ENCODE results near the gene FILIP1.

The FILIP1 gene

GRCh38 chr6:75285283-75285639 is 208.3 kb downstream of the FILIP1 start:
- peak in 1 of 2 donors; percentile 44 for DNase-seq

DNA sequence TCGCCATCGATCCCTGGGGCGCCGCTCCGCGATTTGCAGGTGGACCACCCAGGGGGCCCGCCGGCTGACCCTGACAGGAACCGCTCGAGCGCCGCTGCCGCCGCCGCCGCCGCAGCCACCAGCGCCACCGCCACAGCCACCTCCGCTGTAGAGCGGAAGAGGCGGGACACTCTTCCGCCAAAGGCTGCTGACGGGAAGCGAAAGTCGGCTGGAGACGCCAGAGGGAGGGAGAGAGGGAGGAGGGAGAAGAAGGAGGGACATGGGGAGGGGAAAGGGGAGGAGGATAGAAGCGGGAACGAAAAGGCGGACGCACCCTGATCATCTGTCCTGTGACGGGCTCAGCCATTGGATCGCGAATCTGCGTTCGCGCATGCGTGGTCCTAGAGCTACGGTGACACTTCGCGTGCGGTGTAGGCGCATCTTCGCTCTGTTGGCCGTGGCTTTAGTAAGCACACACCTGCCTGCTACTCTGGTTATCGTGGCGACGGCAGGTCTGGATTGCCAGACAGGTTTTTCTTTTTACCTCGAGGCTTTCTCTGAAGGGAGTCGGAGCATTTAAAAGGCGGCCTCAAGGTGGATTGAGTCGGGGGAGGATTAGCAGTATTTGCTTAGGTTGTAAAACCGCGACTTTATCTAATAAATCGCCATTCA is 208.8 kb downstream of the FILIP1 start, which contains the start of gene TMEM30A:
Gene TMEM30A, minus strand, starts transcription at position 161 of the 651 bp plus-strand sequence. Its CDS starts 154 bp downstream, at position 7.
- peak; percentile 96 to 100 for DNase-seq

DNA sequence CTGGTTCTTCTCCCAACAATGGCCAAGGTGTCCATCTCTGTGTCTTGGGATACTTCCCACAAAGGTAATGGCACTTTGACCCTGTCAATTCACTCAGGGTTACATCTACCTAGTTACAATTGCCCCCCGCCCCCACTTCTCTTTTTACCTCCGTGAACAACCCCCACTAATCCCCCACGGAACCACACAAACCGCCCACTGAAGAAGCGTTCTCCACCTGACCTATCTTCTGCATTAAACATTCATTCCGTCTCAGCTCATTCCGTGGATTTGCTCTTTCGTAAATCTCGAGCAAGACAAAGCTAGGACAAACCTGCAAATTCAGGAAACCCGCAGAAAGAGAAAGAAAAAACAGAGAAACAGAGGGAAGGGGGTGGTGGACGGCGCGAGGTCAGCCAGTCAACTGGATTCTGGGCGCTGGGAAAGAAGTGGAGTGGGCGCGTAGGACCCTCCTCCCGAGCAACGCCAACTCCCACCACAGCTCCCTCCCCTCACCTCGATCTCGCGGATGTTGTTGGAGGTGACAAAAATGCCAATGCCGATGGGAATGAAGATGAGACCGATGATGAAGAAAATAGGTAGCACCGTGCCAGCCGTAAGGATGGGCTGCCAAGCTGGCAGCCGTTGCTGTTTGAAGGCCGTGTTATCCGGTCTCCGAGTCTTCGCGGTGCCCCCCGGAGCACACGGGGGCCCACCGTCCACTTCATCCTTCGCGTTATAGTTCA is 209.5 kb downstream of the FILIP1 start:
- DNase-seq = no peak

DNA sequence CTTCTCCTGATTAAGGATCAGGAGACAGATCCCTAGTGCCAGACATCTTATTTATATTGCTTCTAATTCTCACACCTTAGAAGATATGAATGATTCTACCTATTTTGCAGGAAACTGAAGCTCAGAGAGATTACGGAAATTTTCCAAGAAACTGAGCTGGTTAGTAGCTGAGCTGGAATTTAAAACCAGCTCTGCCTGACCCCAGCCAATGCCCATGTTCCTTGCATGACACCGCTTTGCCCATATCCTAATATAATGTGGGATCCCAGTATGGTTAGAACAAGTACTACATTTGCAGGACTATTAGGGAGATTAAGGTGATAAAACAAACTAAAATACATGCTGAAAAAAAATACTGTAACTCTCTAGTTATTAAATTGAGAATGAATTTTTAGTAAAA is 210.9 kb downstream of the FILIP1 start:
- DNase-seq = no peak

- DNase-seq = no peak
Observed at GRCh38 chr6:75281653-75282052, 211.9 kb downstream of the FILIP1 start.

DNA sequence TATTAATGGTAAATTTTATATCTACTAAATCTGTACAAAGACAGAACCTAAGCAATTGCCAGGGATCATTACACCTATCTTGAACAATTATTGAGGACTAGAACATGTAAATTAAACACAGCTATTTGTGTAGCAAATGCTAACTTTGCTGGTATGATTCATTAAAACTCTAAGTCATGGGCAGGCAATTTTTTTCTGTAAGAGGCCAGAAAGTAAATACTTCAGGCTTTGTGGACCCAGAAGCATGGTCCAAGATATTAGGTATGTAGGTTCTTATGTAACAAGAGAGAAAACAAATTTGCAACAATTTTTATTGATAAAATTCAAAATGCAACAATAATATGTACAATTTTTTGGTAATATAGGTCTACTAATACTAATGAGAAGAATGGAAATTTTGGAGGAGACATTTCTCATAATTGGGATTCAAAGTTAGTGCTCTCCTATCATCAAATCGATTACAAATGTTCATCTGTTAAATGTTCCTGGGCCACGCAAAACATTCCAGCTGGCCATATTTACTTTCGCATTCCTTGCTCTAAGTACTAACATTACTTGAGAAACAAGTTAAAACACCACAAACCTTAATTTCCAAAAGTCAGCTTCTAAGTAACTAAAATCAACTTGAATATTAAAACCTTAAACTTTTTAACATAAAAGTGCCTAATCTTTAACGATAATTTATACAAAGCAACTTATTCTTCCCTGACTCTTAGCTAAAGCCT is 213.3 kb downstream of the FILIP1 start:
- no peak for DNase-seq

DNA sequence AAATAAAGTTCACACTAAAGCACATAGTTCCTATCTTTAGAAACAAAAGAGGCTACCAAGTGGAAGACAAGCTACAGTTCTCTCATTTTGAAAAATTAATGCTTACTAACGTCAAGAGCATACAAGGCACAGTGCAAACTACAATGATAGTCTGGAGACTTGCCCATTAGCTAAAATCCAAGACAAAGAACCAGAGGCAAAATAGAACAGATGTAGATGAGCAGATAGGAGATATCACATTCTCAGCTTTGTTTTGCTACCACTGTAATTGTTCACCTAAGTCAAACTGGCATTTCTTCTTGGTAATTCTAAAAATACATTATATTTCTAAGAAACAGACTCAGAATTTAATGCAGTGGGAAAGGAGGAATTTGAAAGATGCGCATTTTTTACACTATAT is 214.2 kb downstream of the FILIP1 start:
- no peak for DNase-seq

GRCh38 chr6:75278474-75279077 is 215.0 kb downstream of the FILIP1 start:
- no peak for DNase-seq

DNA sequence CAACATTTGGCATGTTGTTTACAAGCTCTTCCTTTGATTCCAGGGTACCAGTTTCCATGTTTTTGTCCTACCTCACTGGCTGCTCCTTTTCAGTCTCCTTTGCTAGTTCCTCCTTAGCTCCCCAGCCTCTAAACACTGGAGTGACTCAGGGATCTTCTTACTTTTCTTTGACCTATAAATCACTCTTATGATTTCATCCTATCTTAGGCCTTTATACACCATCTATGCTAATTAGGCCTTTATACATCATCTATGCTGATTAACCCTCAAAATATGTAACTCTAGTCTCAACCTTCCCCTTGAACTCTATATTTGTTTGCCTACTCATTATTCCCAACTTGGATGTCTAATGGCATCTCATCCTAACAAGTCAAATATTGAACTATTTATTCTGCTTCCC is 218.5 kb downstream of the FILIP1 start:
- no peak for DNase-seq

DNA sequence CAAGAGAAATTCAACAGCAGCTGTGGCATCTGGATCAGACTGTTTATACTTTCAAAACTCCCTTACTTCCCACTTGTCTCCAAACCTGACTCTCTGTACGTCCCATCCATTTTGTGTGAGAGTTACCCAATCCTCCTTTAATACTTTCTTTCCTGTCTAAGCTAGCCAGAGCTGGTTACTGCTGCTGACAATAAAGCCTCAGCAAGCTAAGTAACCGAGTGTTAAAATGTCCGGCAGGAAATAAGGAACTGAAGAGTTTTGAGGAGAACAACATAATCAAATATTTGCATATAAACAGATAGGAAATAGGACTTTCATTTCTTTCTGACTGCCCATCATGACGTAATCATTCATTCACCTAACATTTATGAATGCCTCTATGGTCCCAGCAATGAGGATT is 220.6 kb downstream of the FILIP1 start:
- DNase-seq = no peak

DNA sequence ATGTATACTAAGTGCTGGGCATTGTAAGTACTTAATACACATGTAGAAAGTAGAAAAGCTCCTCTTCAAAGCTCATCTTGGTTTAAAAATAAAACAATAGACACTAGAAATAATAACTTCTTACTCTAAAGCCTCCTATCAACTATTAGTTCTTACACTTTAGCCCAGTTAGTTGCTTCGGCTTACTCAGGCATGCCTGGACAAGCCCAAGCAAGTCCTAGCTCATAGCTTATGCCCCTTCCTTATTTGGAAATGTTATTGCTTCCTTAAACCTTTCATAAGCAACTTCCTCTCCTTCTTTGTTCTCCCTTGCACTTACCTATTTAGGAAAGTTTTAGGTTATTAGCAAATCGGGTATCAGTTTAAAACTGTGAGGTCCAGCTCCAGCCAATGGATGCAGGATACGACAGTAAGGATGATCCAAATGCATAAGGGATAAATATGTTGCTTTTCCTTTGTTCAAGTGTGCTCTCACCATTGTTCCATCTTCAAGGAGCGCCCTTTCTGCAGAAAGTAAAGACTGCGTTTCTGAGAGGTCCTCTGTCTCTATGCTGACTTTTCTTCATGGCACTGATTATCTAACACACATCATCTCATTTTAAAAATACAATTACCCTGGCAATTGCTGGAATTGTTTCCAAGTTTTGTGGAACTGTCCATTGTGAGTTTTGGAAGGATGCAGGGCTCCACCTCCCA is 221.3 kb downstream of the FILIP1 start:
- no peak for DNase-seq

GRCh38 chr6:75268988-75269354 is 224.6 kb downstream of the FILIP1 start:
- DNase-seq = no peak

DNA sequence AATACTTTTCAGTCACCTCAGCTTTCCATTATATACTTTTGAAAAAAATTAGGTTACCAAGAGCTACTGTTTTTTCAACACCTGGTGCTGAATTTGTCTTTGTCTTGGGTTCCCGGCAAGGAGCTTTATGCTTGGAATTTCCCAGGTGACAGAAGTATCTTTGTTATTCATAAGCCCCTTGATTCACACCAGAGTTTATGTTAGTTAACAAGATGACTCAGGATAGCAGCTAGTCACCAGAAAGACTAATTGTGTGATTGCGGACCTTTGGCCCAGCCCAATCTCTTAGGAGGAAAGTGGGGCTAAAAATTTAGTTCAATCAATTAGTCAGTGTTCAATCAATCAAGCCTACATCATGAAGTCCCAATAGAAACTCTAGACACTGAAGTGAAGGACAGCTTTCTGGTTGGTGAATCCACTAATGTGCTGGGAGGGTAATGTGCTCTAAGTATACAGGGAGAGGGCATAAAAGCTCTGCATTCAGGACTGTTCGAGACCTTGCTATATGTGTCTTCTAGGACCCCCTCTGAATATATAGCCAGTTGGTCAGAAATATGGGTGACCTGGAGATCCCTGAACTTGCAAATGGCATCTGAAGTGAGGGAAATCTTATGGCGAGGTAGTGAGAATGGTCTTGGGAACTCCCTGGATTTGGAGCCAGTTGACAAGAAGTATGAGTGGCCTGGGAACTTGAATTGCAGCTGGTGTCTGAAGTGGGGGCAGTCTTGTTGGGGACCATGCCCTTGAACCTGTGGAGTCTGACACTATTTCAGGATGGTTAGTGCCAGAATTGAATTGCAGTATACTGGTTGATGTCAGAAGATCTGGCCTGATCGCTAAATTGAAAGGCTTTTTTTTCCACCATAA is 225.2 kb downstream of the FILIP1 start:
- DNase-seq = no peak

- no peak for DNase-seq
Observed at GRCh38 chr6:75267461-75267860, 226.1 kb downstream of the FILIP1 start.

GRCh38 chr6:75266716-75267291 is 226.8 kb downstream of the FILIP1 start:
- DNase-seq = peak in 1 of 2 donors; percentile 64

DNA sequence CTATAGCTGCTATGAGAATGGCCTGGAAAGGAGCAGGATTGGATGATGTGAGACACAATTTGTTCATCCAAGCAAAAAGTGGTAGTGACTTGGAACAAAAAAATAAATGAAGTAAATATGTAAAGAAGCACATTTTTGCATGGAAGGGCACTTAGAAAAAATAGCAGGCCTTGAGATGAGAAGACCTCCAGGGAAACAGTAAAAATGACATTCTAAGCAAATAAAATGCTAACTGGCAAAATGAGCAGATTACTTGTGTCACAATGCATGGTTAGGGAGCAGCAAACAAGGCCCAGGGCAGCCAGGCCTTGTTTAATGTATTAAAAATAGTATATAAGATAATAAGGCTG is 230.2 kb downstream of the FILIP1 start:
- DNase-seq = no peak

DNA sequence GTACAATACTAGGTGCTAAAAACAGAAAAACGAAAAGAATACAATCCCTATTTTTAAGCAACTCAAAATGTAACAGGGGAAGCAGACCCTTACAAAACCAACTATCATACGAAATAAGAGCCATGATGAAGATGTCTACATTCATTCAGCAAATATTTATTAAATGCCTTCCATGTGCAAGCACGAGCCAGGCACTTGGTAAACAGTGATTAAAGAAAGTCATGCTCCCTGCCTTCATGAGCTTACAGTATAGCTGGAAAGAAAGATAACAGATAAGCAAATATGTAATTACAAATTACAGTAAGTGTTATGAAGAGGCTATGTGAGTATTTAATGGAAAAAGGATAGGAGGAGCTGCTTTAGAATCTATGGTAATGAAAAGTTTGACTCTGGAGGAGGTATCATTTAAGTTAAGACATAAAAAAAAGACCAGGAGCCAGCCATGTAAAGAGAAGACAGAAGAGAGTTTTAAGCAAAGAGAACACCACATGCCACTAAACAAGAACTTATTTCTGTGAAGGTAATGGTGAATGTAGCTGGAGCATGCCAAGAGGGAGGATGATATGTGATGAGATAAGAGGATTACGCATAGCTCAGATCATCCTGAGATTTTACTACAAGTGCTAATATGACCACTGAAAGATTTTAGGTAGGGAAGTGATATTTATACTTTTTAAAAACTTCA is 230.7 kb downstream of the FILIP1 start:
- DNase-seq = no peak

- DNase-seq = no peak
Observed at GRCh38 chr6:75261299-75261698, 232.3 kb downstream of the FILIP1 start.

DNA sequence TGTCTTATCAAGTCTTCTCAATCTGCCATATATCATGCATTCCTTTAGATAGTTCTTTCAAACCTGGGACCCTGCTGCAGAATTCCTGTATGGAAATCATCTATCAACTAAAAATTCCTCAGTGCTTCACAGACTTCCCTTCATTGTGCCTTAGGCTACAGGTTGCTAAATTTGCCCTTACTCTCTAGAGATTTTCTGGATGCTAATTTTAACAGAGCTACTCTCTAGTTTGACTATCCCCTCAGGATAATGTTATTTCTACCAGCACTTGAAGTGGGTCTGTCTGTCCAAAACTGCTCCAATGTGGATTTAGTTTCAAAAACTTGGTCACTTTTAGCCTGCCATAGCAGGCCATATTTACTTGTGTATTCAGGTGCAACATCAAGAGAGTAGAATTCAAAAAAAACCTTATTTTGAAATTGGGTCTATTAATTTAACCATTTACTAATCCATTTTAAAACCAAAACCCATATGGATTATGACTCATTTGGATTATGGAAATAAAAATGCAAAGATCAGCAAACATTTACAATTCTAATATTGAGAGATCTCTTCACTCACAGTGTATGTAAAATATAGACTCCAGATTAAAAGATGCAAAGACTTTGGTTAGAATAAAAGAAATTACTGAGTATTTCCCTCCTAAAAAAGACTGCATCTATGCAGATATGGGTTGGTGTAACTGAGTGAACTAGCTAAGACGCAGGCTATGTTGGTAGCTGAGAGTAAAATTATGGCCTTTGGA is 236.1 kb downstream of the FILIP1 start:
- DNase-seq = no peak

DNA sequence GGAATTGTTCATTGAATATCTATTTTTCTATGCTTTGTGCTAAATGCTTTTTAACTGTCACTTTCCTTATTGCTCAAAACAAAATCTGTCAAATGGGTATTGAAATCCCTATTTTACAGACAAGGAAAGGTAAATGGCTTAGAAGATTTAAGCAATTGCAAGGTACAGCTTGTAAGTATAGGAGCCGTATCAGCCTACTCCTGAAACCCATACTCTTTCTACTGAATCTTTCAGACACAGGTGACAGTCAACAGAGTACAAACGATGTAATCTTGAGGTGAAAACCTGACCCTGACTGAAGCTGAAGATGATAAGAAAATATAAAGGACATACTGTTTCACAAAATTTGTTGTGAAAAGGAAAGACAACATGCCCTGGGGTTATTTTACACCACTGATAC is 243.0 kb downstream of the FILIP1 start:
- DNase-seq = no peak
